Measurements from ENCODE around the gene FYCO1. TPM values are rescaled to one million over a fixed set of nuclear protein-coding genes. Genes with fewer than 3 reads are reported as not detected.

FYCO1 gene
- total and polyA plus RNA-seq, 9 of the 15 experiments (the other 6 are each of a cell fraction or from before 2014, with no cell fraction given), result 2.1 to 13.8 (median 7.4) TPM

GRCh38 chr3:45869638-45870037 is 126.0 kb downstream of the FYCO1 start:
- Histone ChIP-seq H3K79me2 (ENCODE audit: control insufficient read depth, insufficient read depth, low read length) (no peaks in the 10 kb centered on the region), H3K4me2 (ENCODE audit: insufficient read depth, low read length) (no peak overlapping the region), H4K20me1 (replicated peaks; ENCODE audit: control insufficient read depth, insufficient read depth, low read length) (no peaks in the 10 kb centered on the region), H3K4me3 (no peak overlapping the region), H3K27ac (ENCODE audit: extremely low read depth, low read depth, low read length) (no peak overlapping the region), H3K36me3 (ENCODE audit: control insufficient read depth, insufficient read depth, low read length) (no peaks in the 10 kb centered on the region), H3K27me3 (ENCODE audit: control insufficient read depth in 2 of 2, insufficient read depth in 2 of 2, low read length in 2 of 2) (peaks cover 0 to 14% of the 10 kb centered on the region in 2 experiments; a peak in 3 of 5 replicates), H3K9me3 (replicated peaks; ENCODE audit: control insufficient read depth, insufficient read depth, low read depth, low read length) (no peaks in the 10 kb centered on the region), H3K9me1 (ENCODE audit: control insufficient read depth, insufficient read depth, low read length) (no peaks in the 10 kb centered on the region), H3K4me1 (replicated peaks in 1 of 2; ENCODE audit: control insufficient read depth in 2 of 2, insufficient read depth in 2 of 2, low read length in 2 of 2) (peaks cover 0 to 8% of the 10 kb centered on the region in 2 experiments; a peak in 2 of 5 replicates), H2AFZ (ENCODE audit: low read depth, low read length) (no peak overlapping the region), H3K9ac (ENCODE audit: insufficient read depth in 1 of 2, low read depth in 2 of 2, low read length in 2 of 2) (no peak overlapping the region)
- no peak for FAIRE-seq
- in situ Hi-C loops (cut with MboI), result no loop called here
- no peak for ATAC-seq
- ChIA-PET POLR2A (no interaction called here), CTCF (ENCODE audit: low intra/inter-chr PET ratio) (no interaction called here)
- no peak for TF ChIP-seq JUND (IDR thresholded peaks at IDR 0.05; ENCODE audit: borderline replicate concordance, low read depth, low read length)
- peak; percentile 18; the same call in 1 of the 3 replicates for TF ChIP-seq JUND (tag; IDR thresholded peaks at IDR 0.05; ENCODE audit: borderline replicate concordance, low read depth, low read length)
- no peak for TF ChIP-seq U2AF1 (optimal IDR thresholded peaks at IDR 0.05; ENCODE audit: low read depth, low read length)
- TF ChIP-seq ZNF436 (CRISPR knock-in tag; IDR thresholded peaks at IDR 0.05), result no peak
- TF ChIP-seq ATF3 (IDR thresholded peaks at IDR 0.05), result peak; percentile 80
- no peak for TF ChIP-seq ATF3 (CRISPR knock-in tag; conservative IDR thresholded peaks at IDR 0.05)
- TF ChIP-seq CAMTA2 (CRISPR knock-in tag; conservative IDR thresholded peaks at IDR 0.05), result no peak
- no peak for TF ChIP-seq MGA (IDR thresholded peaks at IDR 0.05)
- TF ChIP-seq RBM25 (IDR thresholded peaks at IDR 0.05; ENCODE audit: low read depth, low read length, severe bottlenecking), result no peak
- TF ChIP-seq CBX5 (IDR thresholded peaks at IDR 0.05; ENCODE audit: borderline replicate concordance, low read depth), result no peak
- no peak for TF ChIP-seq PYGO2 (tag; IDR thresholded peaks at IDR 0.05)
- intact Hi-C loops (cut with micrococcal nuclease), result no loop called here
- no TSS peak for BruUV-seq (replicated peaks)
- DNase-seq (ENCODE audit: extremely low read depth in 1 of 4, low spot score in 3 of 4), result no peak
- WGBS (ENCODE audit: insufficient coverage, low coverage, missing lambda C conversion rate), result 5% methylated on average over 3 of the region's 3 CpGs

Measured in K562 (cell line).